Kidney (tissue), 14 donors: ENCODE data around the gene ZDHHC7. TPM values are rescaled to one million over a fixed set of nuclear protein-coding genes. Genes with fewer than 3 reads are reported as not detected.
A peak's percentile ranks its signal among the peaks of the same experiment; 100 is the strongest.

Experiments
- DNase-seq, 5 donors: peaks; one replicate each; pipeline ENCODE4 v3.0.0-alpha.2; 2013 to 2020
- FAIRE-seq: peaks from 2 replicates; lab custom pipeline; 2012; peaks lifted over from hg19 to GRCh38; lab: Jason Lieb, UNC
- H3K27ac ChIP-seq, 2 donors: one replicate each; pipeline ENCODE4 v1.7.0; 2013; ENCODE audit warnings: low read depth in 2 of 2, low read length in 2 of 2, inconsistent platforms in 1 of 2
- H3K27me3 ChIP-seq: one replicate; pipeline ENCODE4 v1.7.1; 2013; ENCODE audit warnings: low read length, inconsistent platforms; ENCODE audit not compliant: control insufficient read depth, insufficient read depth
- H3K36me3 ChIP-seq, 3 donors: one replicate each; pipeline versions ENCODE4 v1.7.0 to v1.7.1; 2013; ENCODE audit warnings: low read length in 3 of 3, control low read depth in 1 of 3, inconsistent platforms in 1 of 3; ENCODE audit not compliant: insufficient read depth in 3 of 3, control insufficient read depth in 2 of 3
- H3K4me1 ChIP-seq, 3 donors: one replicate each; pipeline versions ENCODE4 v1.7.0 to v1.7.1; 2013; ENCODE audit warnings: low read length in 3 of 3, inconsistent platforms in 1 of 3, low read depth in 1 of 3; ENCODE audit not compliant: control insufficient read depth in 2 of 3, insufficient read depth in 2 of 3
- H3K4me3 ChIP-seq, 3 donors: one replicate each; pipeline versions ENCODE4 v1.7.0 to v1.8.1; 2013; ENCODE audit warnings: low read length in 3 of 3, control low read depth in 1 of 3, inconsistent platforms in 1 of 3
- H3K9ac ChIP-seq, 3 donors: one replicate each; pipeline versions ENCODE4 v1.7.0 to v1.7.1; 2013; ENCODE audit warnings: low read length in 3 of 3, control low read depth in 1 of 3, inconsistent platforms in 1 of 3
- H3K9me3 ChIP-seq, 3 donors: one replicate each; pipeline versions ENCODE4 v1.7.0 to v1.7.1; 2013; ENCODE audit warnings: low read length in 3 of 3, control low read depth in 1 of 3, inconsistent platforms in 1 of 3; ENCODE audit not compliant: control insufficient read depth in 2 of 3, insufficient read depth in 1 of 3
- intact Hi-C: fragments of 100-400 bp; cut with DNase I; formaldehyde crosslinking; loops from one replicate; pipeline ENCODE4 v1.11.1; 2022
- polyA plus RNA-seq: library from polyadenylated mRNA; stranded (reverse); fragments of 350-450 nt; fragmentation: Illumina TruSeq; extraction: RNeasy Lipid Tissue Mini Kit (QIAGEN cat#74804); gene quantifications from one replicate; pipeline ENCODE4 v1.2.3, GENCODE V29; 2014; ENCODE audit warnings: low read depth, low replicate concordance; ENCODE audit not compliant: insufficient read depth
- total RNA-seq: library from RNA; stranded (reverse); fragmentation: NEBNext Ultra II Directional; extraction: Animal tissue kit (Norgen Biotek cat#: 25700); gene quantifications from one replicate; pipeline ENCODE4 v1.2.1, GENCODE V29; 2021
- TF ChIP-seq, protein P1 (sequence below): IDR thresholded peaks from 3 replicates; pipeline ENCODE4 v1.5.1; 2012; ENCODE audit warnings: mild to moderate bottlenecking, moderate library complexity, borderline replicate concordance; ENCODE audit not compliant: insufficient read depth; ENCODE audit errors: extremely low read depth
- donor health status: control.
- donor health status: control.
- donor health status: control.
- donor health status: control.
- donor health status: control.
- donor health status: DM: yes; HTN: yes; CAD: no.
- donor health status: Normal renal cell carcinoma (clear cell type).

Gene ZDHHC7
- total and polyA plus RNA-seq, 2 donors from 2014 or later = 23.4 to 54.4 TPM

DNA sequence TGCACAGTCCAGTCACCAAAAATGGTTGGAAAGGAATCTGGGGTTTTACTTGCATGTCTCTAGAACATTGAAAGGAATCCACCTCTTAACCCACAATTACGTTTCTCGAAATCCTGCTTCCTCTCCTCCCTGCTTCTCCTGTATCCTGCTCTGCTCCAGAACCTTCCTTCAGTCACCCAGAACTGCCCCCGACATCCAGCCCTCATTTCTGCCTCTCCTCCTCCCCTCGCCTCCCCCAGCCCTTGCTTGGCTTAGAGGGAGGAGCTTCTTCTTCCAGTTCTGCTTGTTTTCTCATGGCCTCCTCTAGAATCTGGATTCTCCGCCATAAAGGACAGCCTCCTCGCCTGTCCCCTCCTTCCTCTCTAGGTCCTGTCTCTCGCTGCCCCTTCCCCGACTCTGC, 48.3 kb downstream of the ZDHHC7 start:
- Histone ChIP-seq H3K4me1 (no peaks in the 10 kb centered on the region), H3K9me3 (no peaks in the 10 kb centered on the region), H3K36me3 (no peaks in the 10 kb centered on the region), H3K4me3 (no peak overlapping the region), H3K9ac (no peak overlapping the region), H3K27ac (no peak overlapping the region), H3K27me3 (no peaks in the 10 kb centered on the region)
- no peak for FAIRE-seq
- intact Hi-C loops = no loop called here
- TF ChIP-seq, protein P1, sequence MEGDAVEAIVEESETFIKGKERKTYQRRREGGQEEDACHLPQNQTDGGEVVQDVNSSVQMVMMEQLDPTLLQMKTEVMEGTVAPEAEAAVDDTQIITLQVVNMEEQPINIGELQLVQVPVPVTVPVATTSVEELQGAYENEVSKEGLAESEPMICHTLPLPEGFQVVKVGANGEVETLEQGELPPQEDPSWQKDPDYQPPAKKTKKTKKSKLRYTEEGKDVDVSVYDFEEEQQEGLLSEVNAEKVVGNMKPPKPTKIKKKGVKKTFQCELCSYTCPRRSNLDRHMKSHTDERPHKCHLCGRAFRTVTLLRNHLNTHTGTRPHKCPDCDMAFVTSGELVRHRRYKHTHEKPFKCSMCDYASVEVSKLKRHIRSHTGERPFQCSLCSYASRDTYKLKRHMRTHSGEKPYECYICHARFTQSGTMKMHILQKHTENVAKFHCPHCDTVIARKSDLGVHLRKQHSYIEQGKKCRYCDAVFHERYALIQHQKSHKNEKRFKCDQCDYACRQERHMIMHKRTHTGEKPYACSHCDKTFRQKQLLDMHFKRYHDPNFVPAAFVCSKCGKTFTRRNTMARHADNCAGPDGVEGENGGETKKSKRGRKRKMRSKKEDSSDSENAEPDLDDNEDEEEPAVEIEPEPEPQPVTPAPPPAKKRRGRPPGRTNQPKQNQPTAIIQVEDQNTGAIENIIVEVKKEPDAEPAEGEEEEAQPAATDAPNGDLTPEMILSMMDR = no peak
- peak in 3 of 5 donors; percentile 48 to 70 (median 62) for DNase-seq

DNA sequence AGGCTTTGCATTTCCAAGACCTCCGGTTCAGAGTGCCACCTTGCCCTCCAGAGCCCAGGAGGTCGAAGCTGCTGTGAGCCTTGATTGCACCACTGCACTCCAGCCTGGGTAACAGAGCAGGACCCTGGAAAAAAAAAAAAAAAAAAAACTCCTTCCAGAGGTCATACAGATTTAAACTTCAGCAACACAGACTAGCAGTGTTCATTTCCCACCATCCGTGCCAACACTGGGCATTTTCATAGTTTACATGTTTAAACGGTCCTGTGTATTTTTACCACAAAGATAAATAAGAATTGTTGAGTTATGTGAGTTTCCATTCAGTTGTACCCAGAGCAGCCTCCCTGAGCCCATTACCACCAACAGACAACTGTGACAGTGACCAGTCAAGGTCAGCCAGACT, 50.4 kb downstream of the ZDHHC7 start:
- Histone ChIP-seq H3K36me3 (no peaks in the 10 kb centered on the region), H3K4me1 (no peaks in the 10 kb centered on the region), H3K27me3 (no peaks in the 10 kb centered on the region), H3K9me3 (no peaks in the 10 kb centered on the region), H3K4me3 (no peak overlapping the region), H3K9ac (no peak overlapping the region), H3K27ac (no peak overlapping the region)
- FAIRE-seq (no peak), DNase-seq (no peak)
- TF ChIP-seq, protein P1 = no peak
- intact Hi-C loops = no loop called here

DNA sequence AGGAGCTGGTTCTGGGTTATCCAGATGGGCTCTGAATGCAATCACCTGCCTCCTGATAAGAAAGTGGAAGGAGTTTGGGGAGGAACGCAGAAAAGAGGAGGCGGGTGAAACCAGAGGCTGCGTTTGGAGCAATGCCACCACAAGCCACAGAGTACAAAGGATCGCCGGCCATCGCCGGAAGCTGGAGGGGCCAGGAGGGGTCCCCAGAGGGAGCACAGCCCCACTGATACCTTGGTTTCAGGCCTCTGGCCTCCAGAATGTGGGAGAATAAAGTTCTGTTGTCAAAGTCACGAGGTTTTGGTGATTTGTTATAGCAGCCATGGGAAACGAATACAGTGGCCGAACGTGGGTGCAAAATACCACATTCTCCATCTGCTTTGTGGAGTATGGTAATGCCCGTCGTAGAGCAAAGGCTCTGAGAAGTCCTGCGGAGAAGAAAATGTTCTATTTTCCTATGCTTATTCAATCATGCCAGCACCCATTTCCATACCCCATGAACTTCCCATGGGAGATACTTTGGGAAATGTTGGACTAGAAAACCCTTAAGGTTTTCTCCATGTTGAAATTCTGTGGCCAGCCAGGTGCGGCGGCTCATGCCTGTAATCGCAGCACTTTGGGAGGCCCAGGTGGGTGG, 51.4 kb downstream of the ZDHHC7 start:
- H3K27ac ChIP-seq = no peak overlapping the region
- intact Hi-C loops = no loop called here

More for the DNA sequence above, 51.4 kb downstream of the ZDHHC7 start:
- Histone ChIP-seq H3K4me1 (no peaks in the 10 kb centered on the region), H3K27me3 (no peaks in the 10 kb centered on the region), H3K9me3 (no peaks in the 10 kb centered on the region), H3K9ac (no peak overlapping the region), H3K36me3 (no peaks in the 10 kb centered on the region), H3K4me3 (no peak overlapping the region)
- no peak for DNase-seq
- TF ChIP-seq, protein P1 = no peak
- no peak for FAIRE-seq
